ENCODE data around the gene HS6ST3.
"Not testable (repeated sequence)": the region's sequence is repeated elsewhere in the genome, so short reads cannot be mapped to it uniquely, and the experiment has no call there.

The HS6ST3 gene

DNA sequence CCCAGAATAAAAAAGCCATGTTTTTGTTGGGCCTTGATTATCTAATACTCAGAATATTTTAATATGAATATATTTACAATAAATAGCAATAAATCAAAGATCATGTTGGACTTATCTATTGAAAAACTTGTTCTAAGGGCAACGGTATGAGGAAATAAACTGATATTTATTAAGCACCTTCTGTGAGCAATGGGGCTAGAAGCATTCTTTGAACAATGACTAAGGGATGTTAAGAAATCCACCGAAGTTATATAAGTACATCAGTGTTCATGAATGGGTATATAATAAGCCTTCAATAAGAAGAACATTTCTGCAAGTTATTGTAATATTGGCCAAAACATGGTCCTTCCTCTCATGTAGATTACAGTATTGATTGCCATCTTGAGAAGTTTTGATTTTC lies 682.5 kb downstream of the HS6ST3 start:
- no peak overlapping the region for H3K4me2 ChIP-seq (ENCODE audit: low read length)
- no peaks in the 10 kb centered on the region for H3F3A ChIP-seq (ENCODE audit: control insufficient read depth, insufficient read depth)
- H3K36me3 ChIP-seq (ENCODE audit: control insufficient read depth, low read length): no peaks in the 10 kb centered on the region
- H3K27me3 ChIP-seq (ENCODE audit: control insufficient read depth, low read length): no peaks in the 10 kb centered on the region
- H3K27ac ChIP-seq (ENCODE audit: low read depth, low read length): no peak overlapping the region
- no peaks in the 10 kb centered on the region for H3K9me2 ChIP-seq (replicated peaks; ENCODE audit: control insufficient read depth, low read length)
- no peak overlapping the region for H3K4me3 ChIP-seq (ENCODE audit: low read length)
- H3K9me3 ChIP-seq (ENCODE audit: control insufficient read depth, insufficient read depth, low read length): no peaks in the 10 kb centered on the region
- H4K20me1 ChIP-seq (ENCODE audit: control insufficient read depth, insufficient read depth, low read depth, low read length): no peaks in the 10 kb centered on the region
- no peaks in the 10 kb centered on the region for H3K79me2 ChIP-seq (ENCODE audit: control insufficient read depth, low read length)
- H3K4me1 ChIP-seq (ENCODE audit: control insufficient read depth, low read length): no peaks in the 10 kb centered on the region
- TF ChIP-seq, protein P1, sequence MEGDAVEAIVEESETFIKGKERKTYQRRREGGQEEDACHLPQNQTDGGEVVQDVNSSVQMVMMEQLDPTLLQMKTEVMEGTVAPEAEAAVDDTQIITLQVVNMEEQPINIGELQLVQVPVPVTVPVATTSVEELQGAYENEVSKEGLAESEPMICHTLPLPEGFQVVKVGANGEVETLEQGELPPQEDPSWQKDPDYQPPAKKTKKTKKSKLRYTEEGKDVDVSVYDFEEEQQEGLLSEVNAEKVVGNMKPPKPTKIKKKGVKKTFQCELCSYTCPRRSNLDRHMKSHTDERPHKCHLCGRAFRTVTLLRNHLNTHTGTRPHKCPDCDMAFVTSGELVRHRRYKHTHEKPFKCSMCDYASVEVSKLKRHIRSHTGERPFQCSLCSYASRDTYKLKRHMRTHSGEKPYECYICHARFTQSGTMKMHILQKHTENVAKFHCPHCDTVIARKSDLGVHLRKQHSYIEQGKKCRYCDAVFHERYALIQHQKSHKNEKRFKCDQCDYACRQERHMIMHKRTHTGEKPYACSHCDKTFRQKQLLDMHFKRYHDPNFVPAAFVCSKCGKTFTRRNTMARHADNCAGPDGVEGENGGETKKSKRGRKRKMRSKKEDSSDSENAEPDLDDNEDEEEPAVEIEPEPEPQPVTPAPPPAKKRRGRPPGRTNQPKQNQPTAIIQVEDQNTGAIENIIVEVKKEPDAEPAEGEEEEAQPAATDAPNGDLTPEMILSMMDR (IDR thresholded peaks at IDR 0.05; ENCODE audit: low read depth, low read length, poor library complexity, severe bottlenecking): no peak
- TF ChIP-seq EZH2phosphoT487 (IDR thresholded peaks at IDR 0.05; ENCODE audit: borderline replicate concordance, low read length): no peak

- not testable (repeated sequence) for H3K4me1 ChIP-seq (ENCODE audit: control insufficient read depth, low read length); H3F3A ChIP-seq (ENCODE audit: control insufficient read depth, insufficient read depth); H3K9me3 ChIP-seq (ENCODE audit: control insufficient read depth, insufficient read depth, low read length); H3K79me2 ChIP-seq (ENCODE audit: control insufficient read depth, low read length); H4K20me1 ChIP-seq (ENCODE audit: control insufficient read depth, insufficient read depth, low read depth, low read length); H3K27me3 ChIP-seq (ENCODE audit: control insufficient read depth, low read length); H3K27ac ChIP-seq (ENCODE audit: low read depth, low read length); H3K4me3 ChIP-seq (ENCODE audit: low read length); H3K9me2 ChIP-seq (replicated peaks; ENCODE audit: control insufficient read depth, low read length); H3K36me3 ChIP-seq (ENCODE audit: control insufficient read depth, low read length); H3K4me2 ChIP-seq (ENCODE audit: low read length)
Measured at GRCh38 chr13:96778302-96778701, 688.4 kb downstream of the HS6ST3 start.

GRCh38 chr13:96779691-96780090 lies 689.8 kb downstream of the HS6ST3 start:
- H3K4me1 ChIP-seq (ENCODE audit: control insufficient read depth, low read length): no peaks in the 10 kb centered on the region
- H3K79me2 ChIP-seq (ENCODE audit: control insufficient read depth, low read length): no peaks in the 10 kb centered on the region
- H3K27me3 ChIP-seq (ENCODE audit: control insufficient read depth, low read length): no peaks in the 10 kb centered on the region
- H3K9me3 ChIP-seq (ENCODE audit: control insufficient read depth, insufficient read depth, low read length): no peaks in the 10 kb centered on the region
- no peaks in the 10 kb centered on the region for H3F3A ChIP-seq (ENCODE audit: control insufficient read depth, insufficient read depth)
- no peaks in the 10 kb centered on the region for H3K9me2 ChIP-seq (replicated peaks; ENCODE audit: control insufficient read depth, low read length)
- H3K4me2 ChIP-seq (ENCODE audit: low read length): no peak overlapping the region
- no peaks in the 10 kb centered on the region for H3K36me3 ChIP-seq (ENCODE audit: control insufficient read depth, low read length)
- TF ChIP-seq EZH2phosphoT487 (IDR thresholded peaks at IDR 0.05; ENCODE audit: borderline replicate concordance, low read length): no peak
- TF ChIP-seq, protein P1 (IDR thresholded peaks at IDR 0.05; ENCODE audit: low read depth, low read length, poor library complexity, severe bottlenecking): no peak
- no peak overlapping the region for H3K27ac ChIP-seq (ENCODE audit: low read depth, low read length)
- H3K4me3 ChIP-seq (ENCODE audit: low read length): no peak overlapping the region
- H4K20me1 ChIP-seq (ENCODE audit: control insufficient read depth, insufficient read depth, low read depth, low read length): no peaks in the 10 kb centered on the region

GRCh38 chr13:96780105-96780504 lies 690.2 kb downstream of the HS6ST3 start:
- Histone ChIP-seq H3K9me2 (replicated peaks; ENCODE audit: control insufficient read depth, low read length) (no peaks in the 10 kb centered on the region), H3K4me1 (ENCODE audit: control insufficient read depth, low read length) (no peaks in the 10 kb centered on the region), H3K4me3 (ENCODE audit: low read length) (no peak overlapping the region), H4K20me1 (ENCODE audit: control insufficient read depth, insufficient read depth, low read depth, low read length) (no peaks in the 10 kb centered on the region), H3K36me3 (ENCODE audit: control insufficient read depth, low read length) (no peaks in the 10 kb centered on the region), H3K27me3 (ENCODE audit: control insufficient read depth, low read length) (no peaks in the 10 kb centered on the region), H3K27ac (ENCODE audit: low read depth, low read length) (no peak overlapping the region), H3K4me2 (ENCODE audit: low read length) (no peak overlapping the region), H3K9me3 (ENCODE audit: control insufficient read depth, insufficient read depth, low read length) (no peaks in the 10 kb centered on the region), H3F3A (ENCODE audit: control insufficient read depth, insufficient read depth) (no peaks in the 10 kb centered on the region), H3K79me2 (ENCODE audit: control insufficient read depth, low read length) (no peaks in the 10 kb centered on the region)
- TF ChIP-seq EZH2phosphoT487 (IDR thresholded peaks at IDR 0.05; ENCODE audit: borderline replicate concordance, low read length): no peak
- TF ChIP-seq, protein P1 (IDR thresholded peaks at IDR 0.05; ENCODE audit: low read depth, low read length, poor library complexity, severe bottlenecking): no peak

Measured in DOHH2 (cell line).